GM12878 (cell line): Measurements from ENCODE around the gene CTNNBIP1.

Source experiments
- EZH2 ChIP-seq: IDR thresholded peaks from 2 replicates; pipeline ENCODE4 v1.6.1; 2012; ENCODE audit warnings: low read depth, mild to moderate bottlenecking, control low read depth, inconsistent platforms, low read length, borderline replicate concordance; ENCODE audit not compliant: control insufficient read depth
- NRF1 ChIP-seq: conservative IDR thresholded peaks from 2 replicates; pipeline ENCODE4 v1.6.1; 2011; ENCODE audit warnings: mild to moderate bottlenecking, low read depth, low read length, improper control_type of control experiment
- PML ChIP-seq: IDR thresholded peaks from 2 replicates; pipeline ENCODE4 v1.6.1; 2012; ENCODE audit warnings: low read length, inconsistent platforms
- POLR2AphosphoS5 ChIP-seq: IDR thresholded peaks from 2 replicates; pipeline ENCODE4 v1.6.1; 2011; ENCODE audit warnings: mild to moderate bottlenecking, low read length, inconsistent platforms
- RAD21 ChIP-seq: IDR thresholded peaks from 2 replicates; pipeline ENCODE4 v1.6.1; 2011; ENCODE audit warnings: mild to moderate bottlenecking, low read depth, low read length, moderate library complexity; ENCODE audit not compliant: insufficient read depth
- SREBF2 ChIP-seq: IDR thresholded peaks from 2 replicates; pipeline ENCODE4 v1.6.1; 2012; ENCODE audit warnings: mild to moderate bottlenecking, low read length
- YY1 ChIP-seq: IDR thresholded peaks from 2 replicates; pipeline ENCODE4 v1.6.1; 2011; ENCODE audit warnings: low read depth, mild to moderate bottlenecking, low read length
- ZNF217 ChIP-seq: fragments of 450-650 bp; IDR thresholded peaks from 2 replicates; pipeline ENCODE4 v1.6.1; 2017; ENCODE audit warnings: antibody characterized with exemption, mild to moderate bottlenecking
- TF ChIP-seq, protein P1 (sequence below): fragments of 450-650 bp; formaldehyde crosslinking; IDR thresholded peaks from 2 replicates; pipeline ENCODE4 v1.4.0; 2022; ENCODE audit warnings: mild to moderate bottlenecking, moderate library complexity
- TF ChIP-seq, protein P2 (sequence below), 3 experiments: IDR thresholded peaks in 2 of 3; conservative IDR thresholded peaks in 1 of 3; 2 replicates each; pipeline ENCODE4 v1.5.1; 2011; ENCODE audit warnings: low read depth in 3 of 3, low read length in 3 of 3, mild to moderate bottlenecking in 3 of 3, control low read depth in 2 of 3, moderate library complexity in 2 of 3, inconsistent platforms in 1 of 3, mixed read lengths in 1 of 3; ENCODE audit not compliant: control insufficient read depth in 2 of 3, insufficient read depth in 1 of 3; ENCODE audit errors: extremely low read depth in 1 of 3
- TF ChIP-seq, protein P3 (sequence below): IDR thresholded peaks from 2 replicates; pipeline ENCODE4 v1.6.1; 2011; ENCODE audit warnings: borderline replicate concordance, low read depth, mild to moderate bottlenecking, moderate library complexity, mixed read lengths, low read length; ENCODE audit not compliant: insufficient read depth; ENCODE audit errors: extremely low read length
- TF ChIP-seq, protein P4 (sequence below): fragments of 450-650 bp; IDR thresholded peaks from 2 replicates; pipeline ENCODE4 v1.6.1; 2014; ENCODE audit warnings: mild to moderate bottlenecking

DNA sequence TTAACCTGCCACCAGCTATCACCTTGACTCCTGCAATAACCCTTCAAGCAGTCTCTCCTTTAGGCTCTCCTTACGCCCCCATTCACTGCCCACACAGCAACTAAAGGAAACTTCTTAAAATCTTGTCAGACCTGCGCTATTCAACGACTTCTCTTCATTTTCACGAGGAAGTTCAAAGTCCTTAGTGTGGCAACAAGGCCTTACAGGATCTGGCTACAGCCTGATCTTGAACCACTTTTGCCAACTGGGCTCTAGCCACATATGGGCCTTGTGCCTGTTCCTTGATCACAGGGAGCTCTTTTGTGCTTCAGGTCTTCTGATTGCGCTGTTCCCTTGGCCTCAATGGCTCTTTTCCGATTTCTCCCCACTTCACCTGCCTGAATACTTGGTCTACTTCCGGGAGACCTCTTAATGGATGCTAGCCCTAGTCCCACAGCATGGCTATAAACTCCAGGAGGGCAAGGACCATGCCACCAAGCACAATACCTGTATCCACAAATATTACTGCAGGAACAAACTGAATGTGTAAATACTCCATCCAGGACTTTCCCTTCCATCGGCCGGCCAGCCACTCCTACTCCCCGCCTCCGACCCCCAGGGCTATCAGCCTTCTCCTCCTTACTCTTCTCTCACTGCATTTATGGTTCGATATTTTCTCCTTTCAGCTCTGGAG, 2.3 kb upstream of the CTNNBIP1 start:
- TF ChIP-seq, protein P1, sequence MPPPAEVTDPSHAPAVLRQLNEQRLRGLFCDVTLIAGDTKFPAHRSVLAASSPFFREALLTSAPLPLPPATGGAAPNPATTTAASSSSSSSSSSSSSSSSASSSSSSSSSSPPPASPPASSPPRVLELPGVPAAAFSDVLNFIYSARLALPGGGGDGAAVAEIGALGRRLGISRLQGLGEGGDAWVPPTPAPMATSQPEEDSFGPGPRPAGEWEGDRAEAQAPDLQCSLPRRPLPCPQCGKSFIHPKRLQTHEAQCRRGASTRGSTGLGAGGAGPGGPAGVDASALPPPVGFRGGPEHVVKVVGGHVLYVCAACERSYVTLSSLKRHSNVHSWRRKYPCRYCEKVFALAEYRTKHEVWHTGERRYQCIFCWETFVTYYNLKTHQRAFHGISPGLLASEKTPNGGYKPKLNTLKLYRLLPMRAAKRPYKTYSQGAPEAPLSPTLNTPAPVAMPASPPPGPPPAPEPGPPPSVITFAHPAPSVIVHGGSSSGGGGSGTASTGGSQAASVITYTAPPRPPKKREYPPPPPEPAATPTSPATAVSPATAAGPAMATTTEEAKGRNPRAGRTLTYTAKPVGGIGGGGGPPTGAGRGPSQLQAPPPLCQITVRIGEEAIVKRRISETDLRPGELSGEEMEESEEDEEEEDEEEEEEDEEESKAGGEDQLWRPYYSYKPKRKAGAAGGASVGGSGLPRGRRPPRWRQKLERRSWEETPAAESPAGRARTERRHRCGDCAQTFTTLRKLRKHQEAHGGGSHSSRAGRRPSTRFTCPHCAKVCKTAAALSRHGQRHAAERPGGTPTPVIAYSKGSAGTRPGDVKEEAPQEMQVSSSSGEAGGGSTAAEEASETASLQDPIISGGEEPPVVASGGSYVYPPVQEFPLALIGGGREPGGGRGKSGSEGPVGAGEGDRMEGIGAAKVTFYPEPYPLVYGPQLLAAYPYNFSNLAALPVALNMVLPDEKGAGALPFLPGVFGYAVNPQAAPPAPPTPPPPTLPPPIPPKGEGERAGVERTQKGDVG (CRISPR knock-in tag) = no peak
- TF ChIP-seq SREBF2 (no peak), ZNF217 (no peak), NRF1 (no peak), YY1 (no peak), EZH2 (no peak), RAD21 (no peak), PML (no peak), POLR2AphosphoS5 (no peak)
- TF ChIP-seq, protein P2, sequence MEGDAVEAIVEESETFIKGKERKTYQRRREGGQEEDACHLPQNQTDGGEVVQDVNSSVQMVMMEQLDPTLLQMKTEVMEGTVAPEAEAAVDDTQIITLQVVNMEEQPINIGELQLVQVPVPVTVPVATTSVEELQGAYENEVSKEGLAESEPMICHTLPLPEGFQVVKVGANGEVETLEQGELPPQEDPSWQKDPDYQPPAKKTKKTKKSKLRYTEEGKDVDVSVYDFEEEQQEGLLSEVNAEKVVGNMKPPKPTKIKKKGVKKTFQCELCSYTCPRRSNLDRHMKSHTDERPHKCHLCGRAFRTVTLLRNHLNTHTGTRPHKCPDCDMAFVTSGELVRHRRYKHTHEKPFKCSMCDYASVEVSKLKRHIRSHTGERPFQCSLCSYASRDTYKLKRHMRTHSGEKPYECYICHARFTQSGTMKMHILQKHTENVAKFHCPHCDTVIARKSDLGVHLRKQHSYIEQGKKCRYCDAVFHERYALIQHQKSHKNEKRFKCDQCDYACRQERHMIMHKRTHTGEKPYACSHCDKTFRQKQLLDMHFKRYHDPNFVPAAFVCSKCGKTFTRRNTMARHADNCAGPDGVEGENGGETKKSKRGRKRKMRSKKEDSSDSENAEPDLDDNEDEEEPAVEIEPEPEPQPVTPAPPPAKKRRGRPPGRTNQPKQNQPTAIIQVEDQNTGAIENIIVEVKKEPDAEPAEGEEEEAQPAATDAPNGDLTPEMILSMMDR (IDR thresholded peaks at IDR 0.05 in 2 of 3, conservative IDR thresholded peaks at IDR 0.05 in 1 of 3; ENCODE audit: control insufficient read depth in 2 of 3, extremely low read depth in 1 of 3, insufficient read depth in 1 of 3, low read depth in 3 of 3, low read length in 3 of 3) = no peak
- TF ChIP-seq, protein P3, sequence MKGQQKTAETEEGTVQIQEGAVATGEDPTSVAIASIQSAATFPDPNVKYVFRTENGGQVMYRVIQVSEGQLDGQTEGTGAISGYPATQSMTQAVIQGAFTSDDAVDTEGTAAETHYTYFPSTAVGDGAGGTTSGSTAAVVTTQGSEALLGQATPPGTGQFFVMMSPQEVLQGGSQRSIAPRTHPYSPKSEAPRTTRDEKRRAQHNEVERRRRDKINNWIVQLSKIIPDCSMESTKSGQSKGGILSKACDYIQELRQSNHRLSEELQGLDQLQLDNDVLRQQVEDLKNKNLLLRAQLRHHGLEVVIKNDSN = no peak
- TF ChIP-seq, protein P4, sequence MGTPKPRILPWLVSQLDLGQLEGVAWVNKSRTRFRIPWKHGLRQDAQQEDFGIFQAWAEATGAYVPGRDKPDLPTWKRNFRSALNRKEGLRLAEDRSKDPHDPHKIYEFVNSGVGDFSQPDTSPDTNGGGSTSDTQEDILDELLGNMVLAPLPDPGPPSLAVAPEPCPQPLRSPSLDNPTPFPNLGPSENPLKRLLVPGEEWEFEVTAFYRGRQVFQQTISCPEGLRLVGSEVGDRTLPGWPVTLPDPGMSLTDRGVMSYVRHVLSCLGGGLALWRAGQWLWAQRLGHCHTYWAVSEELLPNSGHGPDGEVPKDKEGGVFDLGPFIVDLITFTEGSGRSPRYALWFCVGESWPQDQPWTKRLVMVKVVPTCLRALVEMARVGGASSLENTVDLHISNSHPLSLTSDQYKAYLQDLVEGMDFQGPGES = no peak
